OCI-LY3 (cell line): Measurements from ENCODE around the gene BAIAP2.

Source experiments
- EZH2phosphoT487 ChIP-seq: fragments of 200-600 bp; shearing (Covaris generic); IDR thresholded peaks from 2 replicates; pipeline ENCODE4 v1.6.1; 2018; ENCODE audit warnings: antibody characterized with exemption, mixed run types, low read depth
- TF ChIP-seq, protein P1 (sequence below): fragments of 200-600, 300-600 bp; sonication (generic); IDR thresholded peaks from 2 replicates; pipeline ENCODE4 v1.5.1; 2014; ENCODE audit warnings: antibody characterized with exemption, low read length, low read depth

DNA sequence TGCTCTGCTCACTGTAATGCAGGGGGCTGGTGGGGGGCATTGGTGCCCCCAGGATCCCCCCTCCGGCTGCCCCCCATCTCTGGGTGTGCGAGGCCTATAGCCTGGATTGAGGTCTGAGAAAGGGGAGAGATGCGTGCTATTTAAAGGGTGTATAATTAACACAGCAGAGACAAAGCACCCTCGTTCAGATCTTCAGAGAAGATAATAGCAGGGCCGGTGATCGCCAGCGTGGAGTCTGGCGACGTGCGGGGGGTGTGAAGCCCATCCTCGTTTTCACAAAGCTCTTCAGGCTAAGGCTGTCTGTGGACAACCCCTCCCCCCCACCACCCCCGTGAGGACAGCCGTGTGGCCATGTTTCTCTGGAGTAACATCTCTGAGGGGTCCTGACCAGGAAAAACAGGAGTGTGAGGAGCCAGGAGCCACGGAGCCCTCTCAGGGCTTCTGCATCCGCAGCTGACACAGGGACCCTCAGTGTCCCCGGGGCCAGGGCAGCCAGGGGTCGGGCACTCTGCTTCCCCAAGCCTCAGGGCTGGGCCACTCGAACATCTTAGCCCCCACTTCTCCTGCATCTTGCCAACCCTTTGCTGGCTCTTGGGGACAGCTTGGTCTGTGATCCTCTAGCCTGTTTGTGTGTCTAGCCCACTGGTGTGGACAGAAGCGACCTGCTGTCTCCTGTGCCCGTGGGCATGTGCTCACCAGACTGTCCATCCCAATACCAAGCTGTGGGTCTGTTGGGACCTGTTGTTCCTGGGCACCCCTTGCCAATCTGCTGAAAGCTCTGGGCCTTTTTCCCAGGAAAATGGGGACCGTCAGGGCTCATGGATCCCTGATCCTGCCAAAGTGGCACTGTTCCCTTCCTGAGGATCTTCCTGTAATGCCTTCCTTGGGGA is 58.9 kb downstream of the BAIAP2 start:
- TF ChIP-seq, protein P1, sequence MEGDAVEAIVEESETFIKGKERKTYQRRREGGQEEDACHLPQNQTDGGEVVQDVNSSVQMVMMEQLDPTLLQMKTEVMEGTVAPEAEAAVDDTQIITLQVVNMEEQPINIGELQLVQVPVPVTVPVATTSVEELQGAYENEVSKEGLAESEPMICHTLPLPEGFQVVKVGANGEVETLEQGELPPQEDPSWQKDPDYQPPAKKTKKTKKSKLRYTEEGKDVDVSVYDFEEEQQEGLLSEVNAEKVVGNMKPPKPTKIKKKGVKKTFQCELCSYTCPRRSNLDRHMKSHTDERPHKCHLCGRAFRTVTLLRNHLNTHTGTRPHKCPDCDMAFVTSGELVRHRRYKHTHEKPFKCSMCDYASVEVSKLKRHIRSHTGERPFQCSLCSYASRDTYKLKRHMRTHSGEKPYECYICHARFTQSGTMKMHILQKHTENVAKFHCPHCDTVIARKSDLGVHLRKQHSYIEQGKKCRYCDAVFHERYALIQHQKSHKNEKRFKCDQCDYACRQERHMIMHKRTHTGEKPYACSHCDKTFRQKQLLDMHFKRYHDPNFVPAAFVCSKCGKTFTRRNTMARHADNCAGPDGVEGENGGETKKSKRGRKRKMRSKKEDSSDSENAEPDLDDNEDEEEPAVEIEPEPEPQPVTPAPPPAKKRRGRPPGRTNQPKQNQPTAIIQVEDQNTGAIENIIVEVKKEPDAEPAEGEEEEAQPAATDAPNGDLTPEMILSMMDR = no peak
- no peak for TF ChIP-seq EZH2phosphoT487
